ENCODE data around the gene TMEM135.

GRCh38 chr11:87187076-87187475 is 149.3 kb downstream of the TMEM135 start:
- TF ChIP-seq, protein P1, sequence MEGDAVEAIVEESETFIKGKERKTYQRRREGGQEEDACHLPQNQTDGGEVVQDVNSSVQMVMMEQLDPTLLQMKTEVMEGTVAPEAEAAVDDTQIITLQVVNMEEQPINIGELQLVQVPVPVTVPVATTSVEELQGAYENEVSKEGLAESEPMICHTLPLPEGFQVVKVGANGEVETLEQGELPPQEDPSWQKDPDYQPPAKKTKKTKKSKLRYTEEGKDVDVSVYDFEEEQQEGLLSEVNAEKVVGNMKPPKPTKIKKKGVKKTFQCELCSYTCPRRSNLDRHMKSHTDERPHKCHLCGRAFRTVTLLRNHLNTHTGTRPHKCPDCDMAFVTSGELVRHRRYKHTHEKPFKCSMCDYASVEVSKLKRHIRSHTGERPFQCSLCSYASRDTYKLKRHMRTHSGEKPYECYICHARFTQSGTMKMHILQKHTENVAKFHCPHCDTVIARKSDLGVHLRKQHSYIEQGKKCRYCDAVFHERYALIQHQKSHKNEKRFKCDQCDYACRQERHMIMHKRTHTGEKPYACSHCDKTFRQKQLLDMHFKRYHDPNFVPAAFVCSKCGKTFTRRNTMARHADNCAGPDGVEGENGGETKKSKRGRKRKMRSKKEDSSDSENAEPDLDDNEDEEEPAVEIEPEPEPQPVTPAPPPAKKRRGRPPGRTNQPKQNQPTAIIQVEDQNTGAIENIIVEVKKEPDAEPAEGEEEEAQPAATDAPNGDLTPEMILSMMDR (conservative IDR thresholded peaks at IDR 0.05; ENCODE audit: low read depth, low read length), result no peak
- TF ChIP-seq EZH2 (IDR thresholded peaks at IDR 0.05; ENCODE audit: borderline replicate concordance, low read depth, low read length, poor library complexity, severe bottlenecking), result no peak
